Stimulated activated CD8-positive, alpha-beta memory T cell treated with anti-CD3 and anti-CD28 coated beads, Interleukin-2, amount 100 ng/mL, for 48 hours (primary cell): ENCODE results near the gene BCL2L14.

ENCODE experiments used
- DNase-seq, 2 donors: peaks; one replicate each; pipeline ENCODE4 v3.0.0-alpha.2; 2020; ENCODE audit warnings: low read depth in 2 of 2

BCL2L14 gene

GRCh38 chr12:12070674-12071656 lies at the start of gene BCL2L14:
Gene BCL2L14, plus strand, starts transcription at chr12:12070939. Its CDS starts 8,367 bp downstream, at chr12:12079306.
- no peak for DNase-seq

GRCh38 chr12:12022306-12022936 lies 48.3 kb upstream of the BCL2L14 start:
- no peak for DNase-seq

- no peak for DNase-seq
These were observed 47.3 kb upstream of the BCL2L14 start for GRCh38 chr12:12023456-12023855.

- DNase-seq: no peak
These were observed 45.6 kb upstream of the BCL2L14 start for GRCh38 chr12:12024911-12025682.

GRCh38 chr12:12025799-12026386 lies 44.8 kb upstream of the BCL2L14 start:
- DNase-seq: no peak

GRCh38 chr12:12028668-12029402 lies 41.9 kb upstream of the BCL2L14 start:
- no peak for DNase-seq

GRCh38 chr12:12029653-12030052 lies 41.1 kb upstream of the BCL2L14 start:
- DNase-seq: no peak

- no peak for DNase-seq
These were observed 38.4 kb upstream of the BCL2L14 start for GRCh38 chr12:12032260-12032791.

GRCh38 chr12:12032851-12033797 lies 37.6 kb upstream of the BCL2L14 start:
- DNase-seq: peak in 1 of 2 donors; percentile 63

- DNase-seq: no peak
These were observed 36.9 kb upstream of the BCL2L14 start for GRCh38 chr12:12033824-12034223.

- DNase-seq: no peak
These were observed 36.4 kb upstream of the BCL2L14 start for GRCh38 chr12:12034344-12034743.

- DNase-seq: no peak
These were observed 35.5 kb upstream of the BCL2L14 start for GRCh38 chr12:12035229-12035628.

- DNase-seq: no peak
These were observed 33.8 kb upstream of the BCL2L14 start for GRCh38 chr12:12036901-12037300.

- no peak for DNase-seq
These were observed 30.8 kb upstream of the BCL2L14 start for GRCh38 chr12:12039897-12040296.

- no peak for DNase-seq
These were observed 24.3 kb upstream of the BCL2L14 start for GRCh38 chr12:12046401-12046800.

- DNase-seq: no peak
These were observed 23.1 kb upstream of the BCL2L14 start for GRCh38 chr12:12047682-12048081.

- DNase-seq: no peak
These were observed 22.5 kb upstream of the BCL2L14 start for GRCh38 chr12:12048266-12048665.

- DNase-seq: no peak
These were observed 22.0 kb upstream of the BCL2L14 start for GRCh38 chr12:12048714-12049113.

- DNase-seq: no peak
These were observed 19.1 kb upstream of the BCL2L14 start for GRCh38 chr12:12051668-12052067.

GRCh38 chr12:12054993-12055392 lies 15.7 kb upstream of the BCL2L14 start:
- no peak for DNase-seq
